HG03064 (cell line): Measurements from ENCODE around the gene FAM234A.
"Not testable (repeated sequence)": the region's sequence is repeated elsewhere in the genome, so short reads cannot be mapped to it uniquely, and the experiment has no call there.

Experiments used
- ATAC-seq: cut with Tn5 transposase; IDR thresholded peaks from one replicate; pipeline ENCODE4 v1.9.1; 2021; ENCODE audit warnings: low read depth; ENCODE audit not compliant: unreplicated experiment

FAM234A gene

DNA sequence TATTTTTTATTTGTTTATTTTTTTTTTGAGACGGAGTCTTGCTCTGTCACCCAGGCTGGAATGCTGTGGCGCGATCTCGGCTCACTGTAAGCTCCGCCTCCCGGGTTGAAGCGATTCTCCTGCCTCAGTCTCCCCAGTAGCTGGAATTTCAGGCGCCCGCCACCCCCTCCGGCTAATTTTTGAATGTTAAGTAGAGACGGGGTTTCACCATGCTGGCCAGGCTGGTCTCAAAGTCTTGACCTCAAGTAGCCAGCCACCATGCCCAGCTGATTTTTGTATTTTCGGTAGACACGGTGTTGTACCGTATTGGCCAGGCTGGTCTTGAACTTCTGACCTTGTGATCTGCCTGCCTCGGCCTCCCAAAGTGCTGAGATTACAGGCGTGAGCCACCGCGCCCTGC lies 4.3 kb upstream of the FAM234A start:
- not testable (repeated sequence) for ATAC-seq

GRCh38 chr16:230949-231348 lies 3.7 kb upstream of the FAM234A start:
- no peak for ATAC-seq

- ATAC-seq = no peak
Observed at GRCh38 chr16:239948-240277, 5.3 kb downstream of the FAM234A start.

DNA sequence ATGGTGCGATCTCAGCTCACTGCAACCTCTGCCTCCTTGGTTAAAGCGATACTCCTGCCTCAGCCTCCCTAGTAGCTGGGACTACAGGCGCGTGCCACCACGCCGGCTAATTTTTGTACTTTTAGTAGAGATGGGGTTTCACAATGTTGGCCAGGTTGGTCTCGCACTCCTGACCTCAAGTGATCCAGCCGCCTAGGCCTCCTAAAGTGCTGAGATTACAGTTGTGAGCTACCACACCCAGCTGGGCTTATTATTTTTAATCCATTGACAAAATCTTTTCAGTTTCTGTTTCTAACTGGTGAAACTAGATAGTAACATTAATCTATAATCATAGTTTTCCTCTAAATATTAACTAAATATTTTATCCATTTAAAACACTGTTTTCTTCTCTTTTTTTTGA lies 5.9 kb downstream of the FAM234A start:
- no peak for ATAC-seq

- no peak for ATAC-seq
Observed at GRCh38 chr16:242281-242680, 7.7 kb downstream of the FAM234A start.

DNA sequence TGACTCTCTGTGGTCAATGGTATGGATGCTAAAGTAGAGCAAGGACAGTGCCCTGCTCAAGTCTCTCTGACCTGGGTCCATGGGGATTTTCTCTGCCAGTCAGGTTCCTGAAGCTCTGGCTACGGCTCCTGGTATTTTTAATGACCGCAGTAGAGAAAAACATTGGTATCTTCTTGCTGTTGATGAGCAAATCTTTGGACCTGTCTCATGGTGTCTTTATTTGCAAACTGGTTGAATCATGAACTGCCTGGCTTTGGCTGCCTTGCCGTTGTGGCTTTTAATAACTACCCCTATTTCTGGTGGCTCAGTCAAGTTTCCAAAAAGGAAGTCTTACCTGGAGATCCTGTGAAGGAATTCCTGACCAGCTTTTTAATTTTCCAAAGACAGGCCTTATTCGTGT lies 8.7 kb downstream of the FAM234A start:
- no peak for ATAC-seq

GRCh38 chr16:245105-245504 lies 10.5 kb downstream of the FAM234A start:
- ATAC-seq = no peak

DNA sequence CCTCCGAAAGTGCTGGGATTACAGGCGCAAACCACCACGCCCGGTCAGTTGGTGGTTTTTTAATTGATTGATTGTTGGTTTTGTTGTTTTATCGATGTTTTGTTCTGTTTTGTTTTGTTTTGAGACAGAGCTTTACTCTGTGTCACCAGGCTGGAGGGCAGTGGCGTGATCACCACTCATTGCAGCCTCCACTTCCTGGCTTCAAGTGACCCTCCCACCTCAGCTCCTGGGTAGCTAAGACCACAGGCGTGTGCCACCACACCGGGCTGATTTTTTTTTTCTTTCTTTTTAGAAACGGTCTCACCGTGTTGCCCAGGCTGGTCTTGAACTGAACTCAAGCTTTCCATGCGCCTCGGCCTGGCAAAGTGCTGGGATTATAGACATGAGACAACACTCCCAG lies 12.4 kb downstream of the FAM234A start:
- no peak for ATAC-seq

DNA sequence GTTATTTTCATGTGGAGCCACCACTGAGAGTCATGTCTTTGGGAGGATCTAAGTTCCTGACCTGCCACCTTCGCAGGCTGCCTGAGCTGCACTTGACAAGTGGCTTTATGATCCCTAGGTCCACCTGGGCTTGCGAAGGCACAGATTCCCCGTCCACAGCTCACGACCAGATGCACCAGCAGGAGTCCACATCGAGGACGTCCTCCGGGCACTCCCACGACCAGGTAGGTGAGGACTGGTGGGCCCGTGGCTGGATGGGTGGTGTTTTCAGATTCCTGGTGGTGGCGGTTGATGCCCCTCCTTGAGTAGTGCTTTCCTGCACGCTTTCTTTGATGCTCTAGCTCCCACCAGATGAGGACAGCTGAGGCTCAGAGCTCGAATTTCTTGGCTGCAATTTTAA lies 14.8 kb downstream of the FAM234A start:
- ATAC-seq = no peak

DNA sequence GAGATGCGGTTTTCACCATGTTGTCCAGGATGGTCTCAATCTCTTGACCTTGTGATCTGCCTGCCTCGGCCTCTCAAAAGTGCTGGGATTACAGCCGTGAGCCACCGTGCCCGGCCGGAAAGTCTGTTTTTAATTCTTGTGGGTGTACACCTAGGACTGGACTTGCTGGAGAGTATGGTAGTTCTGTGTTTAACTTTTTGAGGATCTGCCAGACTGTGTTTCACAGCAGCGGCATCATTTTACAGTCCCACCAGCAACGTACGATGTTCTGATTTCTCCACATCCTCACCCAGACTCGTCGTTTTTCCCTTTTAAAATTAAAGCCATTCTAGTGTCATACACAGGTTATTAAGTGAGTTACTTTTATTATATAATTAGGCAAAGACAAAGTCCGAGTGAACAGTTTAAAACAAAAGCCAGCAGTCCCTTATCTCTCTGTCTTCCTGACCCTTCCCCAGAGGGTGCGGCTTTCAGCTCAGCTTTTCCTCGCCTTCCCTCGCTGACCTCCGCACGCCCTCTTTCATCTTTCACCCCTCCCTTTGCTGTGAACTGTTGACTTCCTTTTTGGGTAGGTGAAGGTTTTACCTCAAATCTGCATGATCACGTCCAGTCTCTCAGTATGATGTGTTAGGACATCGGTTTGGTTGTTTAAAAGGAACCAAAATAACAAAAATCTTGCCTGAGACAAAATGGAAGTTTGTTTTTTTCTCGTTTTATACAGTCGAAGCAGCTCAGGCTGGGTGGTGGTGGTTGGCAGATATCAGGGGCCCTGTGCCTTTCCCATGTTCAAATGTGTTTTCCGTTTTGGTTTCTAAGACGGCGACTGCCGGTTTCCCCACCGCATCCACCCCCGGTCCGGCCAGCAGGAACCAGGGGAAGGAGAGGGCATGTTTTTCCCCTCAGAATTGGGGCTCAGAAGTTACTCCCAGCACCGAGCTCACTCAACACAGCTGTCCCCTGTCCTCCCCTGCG lies 18.0 kb downstream of the FAM234A start:
- no peak for ATAC-seq

GRCh38 chr16:253833-254232 lies 19.2 kb downstream of the FAM234A start:
- no peak for ATAC-seq

GRCh38 chr16:254461-254860 lies 19.8 kb downstream of the FAM234A start:
- no peak for ATAC-seq

- no peak for ATAC-seq
Observed at GRCh38 chr16:255183-255582, 20.6 kb downstream of the FAM234A start.

DNA sequence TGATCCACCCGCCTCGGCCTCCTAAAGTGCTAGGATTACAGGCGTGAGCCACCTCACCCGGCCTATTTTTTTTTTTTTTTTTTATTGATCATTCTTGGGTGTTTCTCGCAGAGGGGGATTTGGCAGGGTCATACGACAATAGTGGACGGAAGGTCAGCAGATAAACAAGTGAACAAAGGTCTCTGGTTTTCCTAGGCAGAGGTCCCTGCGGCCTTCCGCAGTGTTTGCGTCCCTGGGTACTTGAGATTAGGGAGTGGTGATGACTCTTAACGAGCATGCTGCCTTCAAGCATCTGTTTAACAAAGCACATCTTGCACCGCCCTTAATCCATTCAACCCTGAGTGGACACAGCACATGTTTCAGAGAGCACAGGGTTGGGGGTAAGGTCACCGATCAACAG lies 23.5 kb downstream of the FAM234A start:
- not testable (repeated sequence) for ATAC-seq

GRCh38 chr16:259226-259625 lies 24.6 kb downstream of the FAM234A start:
- ATAC-seq = no peak

DNA sequence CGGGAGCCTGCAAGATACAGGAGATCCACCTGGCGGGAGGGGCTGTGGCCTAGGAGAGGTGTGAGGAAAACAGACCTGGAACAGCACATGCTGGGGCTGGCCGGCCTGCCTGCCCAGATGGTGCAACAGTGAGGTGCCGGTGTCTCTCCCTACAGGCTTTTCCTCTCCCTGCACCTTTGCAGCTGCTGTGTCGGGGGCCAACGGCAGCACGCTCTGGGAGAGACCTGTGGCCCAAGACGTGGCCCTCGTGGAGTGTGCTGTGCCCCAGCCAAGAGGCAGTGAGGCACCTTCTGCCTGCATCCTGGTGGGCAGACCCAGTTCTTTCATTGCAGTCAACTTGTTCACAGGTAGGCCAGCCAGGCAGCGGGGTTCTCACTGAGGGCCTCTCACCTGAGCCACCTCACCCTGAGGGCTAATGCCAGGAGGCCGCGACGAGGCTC lies 25.2 kb downstream of the FAM234A start:
- no peak for ATAC-seq

DNA sequence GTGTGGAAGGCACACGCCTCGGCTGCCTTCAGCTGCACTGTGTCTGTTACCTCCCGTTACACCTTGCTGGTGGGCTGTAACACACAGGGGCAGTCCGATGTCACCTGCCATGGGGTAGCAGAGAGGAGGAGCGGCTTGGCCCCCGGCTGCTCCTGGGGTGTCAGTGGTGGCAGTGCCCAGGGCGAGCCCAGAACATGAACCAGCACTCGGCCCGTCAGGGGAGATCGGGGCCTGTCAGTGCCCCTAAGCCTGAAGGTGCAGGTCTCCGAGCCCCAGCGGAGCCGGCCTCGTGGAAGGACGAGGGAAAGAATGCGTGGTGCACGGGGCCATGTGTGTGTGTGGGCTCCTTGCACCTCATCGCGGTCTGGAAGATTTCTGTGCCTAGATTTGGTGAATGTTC lies 25.7 kb downstream of the FAM234A start:
- no peak for ATAC-seq

- ATAC-seq = no peak
Observed at GRCh38 chr16:261031-261691, 26.5 kb downstream of the FAM234A start.

- no peak for ATAC-seq
Observed at GRCh38 chr16:262121-262745, 27.6 kb downstream of the FAM234A start.

DNA sequence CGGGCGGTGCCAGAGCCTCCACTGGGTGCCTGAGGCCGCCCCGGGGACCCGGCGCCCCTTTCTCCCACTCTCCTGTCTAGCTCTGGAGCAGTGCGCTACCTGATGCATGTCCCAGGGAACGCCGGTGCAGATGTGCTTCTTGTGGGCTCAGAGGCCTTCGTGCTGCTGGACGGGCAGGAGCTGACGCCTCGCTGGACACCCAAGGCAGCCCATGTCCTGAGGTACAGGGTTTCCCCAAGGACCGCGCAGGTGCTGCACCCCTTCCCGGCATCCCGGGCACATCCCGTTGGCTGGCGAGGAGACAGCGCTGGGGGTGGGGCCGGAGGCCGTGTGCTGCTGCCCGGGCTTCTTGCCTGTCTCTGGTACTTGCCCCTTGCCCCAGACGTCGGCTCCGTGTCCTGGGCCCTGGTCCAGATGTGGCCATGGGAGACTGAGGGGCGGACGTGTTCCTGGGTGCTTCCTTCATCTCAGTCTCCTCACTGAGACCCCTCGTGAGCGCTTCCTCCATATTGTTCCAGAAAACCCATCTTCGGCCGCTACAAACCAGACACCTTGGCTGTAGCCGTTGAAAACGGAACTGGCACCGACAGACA lies 28.7 kb downstream of the FAM234A start:
- no peak for ATAC-seq

GRCh38 chr16:263944-264343 lies 29.3 kb downstream of the FAM234A start:
- no peak for ATAC-seq
